Mesendoderm (in vitro differentiated cells): ENCODE measurements around the gene LMF1.

ENCODE experiments used
- DNase-seq: peaks from one replicate; pipeline ENCODE4 v3.0.0; 2013
- H2AK5ac ChIP-seq: 2 replicates; pipeline ENCODE4 v1.6.1; 2013; ENCODE audit warnings: low read length, inconsistent platforms
- H2BK120ac ChIP-seq: 2 replicates; pipeline ENCODE4 v1.6.1; 2013; ENCODE audit warnings: low read depth, mild to moderate bottlenecking, low read length, moderate library complexity, mixed read lengths
- H2BK15ac ChIP-seq: replicated peaks from 2 replicates; pipeline ENCODE4 v1.6.1; 2013; ENCODE audit warnings: low read depth, mild to moderate bottlenecking, moderate library complexity
- H2BK5ac ChIP-seq: 2 replicates; pipeline ENCODE4 v1.6.1; 2013; ENCODE audit warnings: low read length, inconsistent platforms
- H3K18ac ChIP-seq: 2 replicates; pipeline ENCODE4 v1.6.1; 2013; ENCODE audit warnings: mild to moderate bottlenecking, low read length, mixed read lengths
- H3K23ac ChIP-seq: one replicate; pipeline ENCODE4 v1.6.1; 2013; ENCODE audit warnings: low read length
- H3K27ac ChIP-seq: 2 replicates; pipeline ENCODE4 v1.5.1; 2013; ENCODE audit warnings: low read depth, mild to moderate bottlenecking, inconsistent platforms, low read length, moderate library complexity
- H3K27me3 ChIP-seq: 2 replicates; pipeline ENCODE4 v1.6.1; 2013; ENCODE audit warnings: low read length, control low read depth, mild to moderate bottlenecking, inconsistent platforms; ENCODE audit not compliant: insufficient read depth, poor library complexity
- H3K36me3 ChIP-seq: 2 replicates; pipeline ENCODE4 v1.6.1; 2013; ENCODE audit warnings: low read length, inconsistent platforms; ENCODE audit not compliant: control insufficient read depth, insufficient read depth
- H3K4ac ChIP-seq: one replicate; pipeline ENCODE4 v1.6.1; 2013; ENCODE audit warnings: low read depth, mild to moderate bottlenecking, low read length, moderate library complexity
- H3K4me1 ChIP-seq: 2 replicates; pipeline ENCODE4 v1.6.1; 2013; ENCODE audit warnings: low read depth, low read length, inconsistent platforms; ENCODE audit not compliant: control insufficient read depth
- H3K4me2 ChIP-seq: 2 replicates; pipeline ENCODE4 v1.6.1; 2013; ENCODE audit warnings: low read length
- H3K4me3 ChIP-seq: 2 replicates; pipeline ENCODE4 v1.5.1; 2013; ENCODE audit warnings: mild to moderate bottlenecking, low read length
- H3K56ac ChIP-seq: one replicate; pipeline ENCODE4 v1.6.1; 2013; ENCODE audit warnings: low read length
- H3K79me1 ChIP-seq: 2 replicates; pipeline ENCODE4 v1.6.1; 2013; ENCODE audit warnings: low read length, inconsistent platforms
- H3K79me2 ChIP-seq: 2 replicates; pipeline ENCODE4 v1.6.1; 2013; ENCODE audit warnings: mild to moderate bottlenecking, low read length; ENCODE audit not compliant: control insufficient read depth, insufficient read depth
- H3K9ac ChIP-seq: 2 replicates; pipeline ENCODE4 v1.6.1; 2013; ENCODE audit warnings: low read length, inconsistent platforms
- H4K5ac ChIP-seq: one replicate; pipeline ENCODE4 v1.6.1; 2013; ENCODE audit warnings: low read length
- H4K8ac ChIP-seq: one replicate; pipeline ENCODE4 v1.6.1; 2013; ENCODE audit warnings: low read depth, mild to moderate bottlenecking, control low read depth, low read length, moderate library complexity
- WGBS: extraction: QIAGEN DNeasy Blood & Tissue Kit; methylation state at CpG from one replicate; pipeline ENCODE4 v1.1.7; 2013; ENCODE audit warnings: low lambda C conversion rate, missing lambda C conversion rate; ENCODE audit not compliant: insufficient coverage; ENCODE audit errors: extremely low coverage; 5-methylcytosine and 5-hydroxymethylcytosine counted together

Gene LMF1

GRCh38 chr16:1010815-1011214 lies 40.0 kb upstream of the LMF1 start:
- Histone ChIP-seq H4K5ac (no peak overlapping the region), H3K4me1 (no peaks in the 10 kb centered on the region), H3K36me3 (no peaks in the 10 kb centered on the region), H3K79me2 (no peaks in the 10 kb centered on the region), H3K23ac (no peak overlapping the region), H3K79me1 (no peaks in the 10 kb centered on the region), H4K8ac (no peak overlapping the region), H3K4me2 (no peak overlapping the region), H3K27me3 (no peaks in the 10 kb centered on the region), H3K18ac (no peak overlapping the region), H2AK5ac (no peak overlapping the region), H2BK15ac (no peak overlapping the region), H2BK5ac (no peak overlapping the region), H3K56ac (no peak overlapping the region), H2BK120ac (no peak overlapping the region), H3K4me3 (no peak overlapping the region), H3K9ac (no peak overlapping the region), H3K4ac (no peak overlapping the region), H3K27ac (no peak overlapping the region)
- DNase-seq: no peak
- WGBS: no CpG with 5 or more reads among the region's 16 CpGs

GRCh38 chr16:1010251-1010650 lies 39.5 kb upstream of the LMF1 start:
- H4K8ac ChIP-seq: no peak overlapping the region
- H3K79me1 ChIP-seq: no peaks in the 10 kb centered on the region
- H2BK120ac ChIP-seq: no peak overlapping the region
- H3K4me2 ChIP-seq: no peak overlapping the region
- no peak overlapping the region for H3K56ac ChIP-seq
- no peaks in the 10 kb centered on the region for H3K4me1 ChIP-seq
- H2BK5ac ChIP-seq: no peak overlapping the region
- no peak overlapping the region for H2AK5ac ChIP-seq
- no peak overlapping the region for H3K9ac ChIP-seq
- no peak overlapping the region for H2BK15ac ChIP-seq
- H3K27ac ChIP-seq: no peak overlapping the region
- H3K23ac ChIP-seq: no peak overlapping the region
- no CpG with 5 or more reads among the region's 20 CpGs for WGBS
- no peaks in the 10 kb centered on the region for H3K79me2 ChIP-seq
- no peak overlapping the region for H4K5ac ChIP-seq
- H3K36me3 ChIP-seq: no peaks in the 10 kb centered on the region
- H3K4ac ChIP-seq: no peak overlapping the region
- no peak overlapping the region for H3K18ac ChIP-seq
- no peak overlapping the region for H3K4me3 ChIP-seq
- no peaks in the 10 kb centered on the region for H3K27me3 ChIP-seq
- no peak for DNase-seq

GRCh38 chr16:1009358-1010150 lies 38.8 kb upstream of the LMF1 start:
- Histone ChIP-seq H2BK120ac (no peak overlapping the region), H3K27ac (no peak overlapping the region), H3K9ac (no peak overlapping the region), H3K4me2 (no peak overlapping the region), H2AK5ac (no peak overlapping the region), H3K79me1 (no peaks in the 10 kb centered on the region), H2BK15ac (no peak overlapping the region), H3K79me2 (no peaks in the 10 kb centered on the region), H3K27me3 (no peaks in the 10 kb centered on the region), H3K18ac (no peak overlapping the region), H3K4me3 (no peak overlapping the region), H3K4me1 (no peaks in the 10 kb centered on the region), H4K5ac (no peak overlapping the region), H3K23ac (no peak overlapping the region), H3K4ac (no peak overlapping the region), H3K36me3 (no peaks in the 10 kb centered on the region), H3K56ac (no peak overlapping the region), H4K8ac (no peak overlapping the region), H2BK5ac (no peak overlapping the region)
- WGBS: no CpG with 5 or more reads among the region's 30 CpGs
- no peak for DNase-seq

GRCh38 chr16:1008085-1008484 lies 37.3 kb upstream of the LMF1 start:
- Histone ChIP-seq H2BK5ac (no peak overlapping the region), H3K36me3 (no peaks in the 10 kb centered on the region), H3K18ac (no peak overlapping the region), H2BK15ac (no peak overlapping the region), H2BK120ac (no peak overlapping the region), H3K79me2 (no peaks in the 10 kb centered on the region), H3K56ac (no peak overlapping the region), H3K27me3 (no peaks in the 10 kb centered on the region), H3K4me1 (no peaks in the 10 kb centered on the region), H4K5ac (no peak overlapping the region), H3K4ac (no peak overlapping the region), H3K4me3 (no peak overlapping the region), H3K79me1 (no peaks in the 10 kb centered on the region), H4K8ac (no peak overlapping the region), H3K4me2 (no peak overlapping the region), H2AK5ac (no peak overlapping the region), H3K23ac (no peak overlapping the region), H3K9ac (no peak overlapping the region), H3K27ac (no peak overlapping the region)
- no peak for DNase-seq
- no CpG with 5 or more reads among the region's 14 CpGs for WGBS

- no peak overlapping the region for H2AK5ac ChIP-seq
- H3K4ac ChIP-seq: no peak overlapping the region
- DNase-seq: no peak
- no peaks in the 10 kb centered on the region for H3K4me1 ChIP-seq
- no peak overlapping the region for H3K27ac ChIP-seq
- no peaks in the 10 kb centered on the region for H3K36me3 ChIP-seq
- no peaks in the 10 kb centered on the region for H3K79me1 ChIP-seq
- H3K27me3 ChIP-seq: no peaks in the 10 kb centered on the region
- WGBS: no CpG with 5 or more reads among the region's 16 CpGs
- no peak overlapping the region for H3K4me3 ChIP-seq
- no peak overlapping the region for H3K56ac ChIP-seq
- H3K79me2 ChIP-seq: no peaks in the 10 kb centered on the region
- no peak overlapping the region for H2BK15ac ChIP-seq
- H2BK120ac ChIP-seq: no peak overlapping the region
- H3K9ac ChIP-seq: no peak overlapping the region
- no peak overlapping the region for H4K5ac ChIP-seq
- H3K23ac ChIP-seq: no peak overlapping the region
- H3K4me2 ChIP-seq: no peak overlapping the region
- no peak overlapping the region for H4K8ac ChIP-seq
- H3K18ac ChIP-seq: no peak overlapping the region
- H2BK5ac ChIP-seq: no peak overlapping the region
Measured at GRCh38 chr16:1007284-1007850, 36.6 kb upstream of the LMF1 start.

GRCh38 chr16:1006781-1007180 lies 36.0 kb upstream of the LMF1 start:
- no peak overlapping the region for H2BK15ac ChIP-seq
- no peak overlapping the region for H4K8ac ChIP-seq
- H2AK5ac ChIP-seq: no peak overlapping the region
- H3K27me3 ChIP-seq: no peaks in the 10 kb centered on the region
- H3K4me2 ChIP-seq: no peak overlapping the region
- H3K56ac ChIP-seq: no peak overlapping the region
- no peak overlapping the region for H3K18ac ChIP-seq
- DNase-seq: no peak
- H3K4me3 ChIP-seq: no peak overlapping the region
- no peak overlapping the region for H3K23ac ChIP-seq
- no peak overlapping the region for H2BK120ac ChIP-seq
- no peak overlapping the region for H4K5ac ChIP-seq
- no peaks in the 10 kb centered on the region for H3K79me1 ChIP-seq
- H3K9ac ChIP-seq: no peak overlapping the region
- H2BK5ac ChIP-seq: no peak overlapping the region
- no peak overlapping the region for H3K4ac ChIP-seq
- H3K36me3 ChIP-seq: no peaks in the 10 kb centered on the region
- H3K4me1 ChIP-seq: no peaks in the 10 kb centered on the region
- no peaks in the 10 kb centered on the region for H3K79me2 ChIP-seq
- WGBS: no CpG with 5 or more reads among the region's 25 CpGs
- H3K27ac ChIP-seq: no peak overlapping the region
